NCI-H2196 treated with DMSO at 0.1 percent for 48 hours (cell line): Measurements from ENCODE around the gene PIK3C2A.
A peak's percentile ranks its signal among the peaks of the same experiment; 100 is the strongest.

Experiments used
- DNase-seq: peaks from one replicate; lab custom pipeline; 2025; ENCODE audit not compliant: unreplicated experiment; lab: John Stamatoyannopoulos, UW

Gene PIK3C2A

GRCh38 chr11:17218403-17218802, 10.6 kb upstream of the PIK3C2A start:
- no peak for DNase-seq

GRCh38 chr11:17217401-17217800, 9.6 kb upstream of the PIK3C2A start:
- DNase-seq = no peak

GRCh38 chr11:17214338-17214737, 6.6 kb upstream of the PIK3C2A start:
- no peak for DNase-seq

- DNase-seq = no peak
These were observed 3.5 kb upstream of the PIK3C2A start for GRCh38 chr11:17211286-17211685.

- DNase-seq = no peak
These were observed 2.1 kb upstream of the PIK3C2A start for GRCh38 chr11:17209939-17210245.

- peak; percentile 84 for DNase-seq
These were observed 642 bp upstream of the PIK3C2A start for GRCh38 chr11:17208257-17208999.

- no peak for DNase-seq
These were observed 1.3 kb downstream of the PIK3C2A start for GRCh38 chr11:17206463-17206862.

- no peak for DNase-seq
These were observed 10.3 kb downstream of the PIK3C2A start for GRCh38 chr11:17197431-17197898.

GRCh38 chr11:17188675-17189074, 19.1 kb downstream of the PIK3C2A start:
- DNase-seq = no peak

GRCh38 chr11:17186932-17187692, 20.7 kb downstream of the PIK3C2A start:
- no peak for DNase-seq

GRCh38 chr11:17185938-17186337, 21.8 kb downstream of the PIK3C2A start:
- DNase-seq = no peak

GRCh38 chr11:17184882-17185587, 22.8 kb downstream of the PIK3C2A start:
- DNase-seq = no peak

GRCh38 chr11:17183836-17184235, 23.9 kb downstream of the PIK3C2A start:
- DNase-seq = no peak

GRCh38 chr11:17179970-17180369, 27.8 kb downstream of the PIK3C2A start:
- DNase-seq = no peak

- DNase-seq = no peak
These were observed 34.5 kb downstream of the PIK3C2A start for GRCh38 chr11:17173332-17173731.

GRCh38 chr11:17171916-17172315, 35.9 kb downstream of the PIK3C2A start:
- no peak for DNase-seq

GRCh38 chr11:17171343-17171742, 36.4 kb downstream of the PIK3C2A start:
- DNase-seq = no peak

GRCh38 chr11:17169876-17170275, 37.9 kb downstream of the PIK3C2A start:
- DNase-seq = no peak

GRCh38 chr11:17165247-17165890, 42.4 kb downstream of the PIK3C2A start:
- DNase-seq = no peak

GRCh38 chr11:17164361-17165246, 43.2 kb downstream of the PIK3C2A start:
- no peak for DNase-seq
